HEK293 (cell line): Measurements from ENCODE around the gene ARPC1B.
"Not testable (repeated sequence)": the region's sequence is repeated elsewhere in the genome, so short reads cannot be mapped to it uniquely, and the experiment has no call there.

ENCODE experiments used
- CTCF ChIA-PET: fragments of 350-600 bp; formaldehyde crosslinking; extraction: SDS; loops from one replicate; lab custom pipeline; 2021; ENCODE audit warnings: antibody characterized with exemption; lab: Yijun Ruan, JAX
- POLR2A ChIA-PET: fragments of 300-600 bp; formaldehyde crosslinking; extraction: SDS; loops from one replicate; lab custom pipeline; 2020; ENCODE audit warnings: antibody characterized with exemption, inconsistent platforms; lab: Yijun Ruan, JAX
- H3K27ac ChIP-seq: fragments of 200-500 bp; sonication (Bioruptor generic); 2 replicates; pipeline ENCODE4 v1.5.1; 2014; ENCODE audit warnings: low read depth, low read length, control low read depth, inconsistent platforms; ENCODE audit errors: extremely low read depth
- H3K36me3 ChIP-seq, 2 experiments: fragments of 200-500 bp in 1 of 2; sonication (Bioruptor generic) in 1 of 2; 1 replicate in 1 of 2; 2 replicates in 1 of 2; pipeline ENCODE4 v1.5.1; 2014 to 2017; ENCODE audit warnings: inconsistent platforms in 2 of 2, low read length in 2 of 2; ENCODE audit not compliant: control insufficient read depth in 2 of 2, insufficient read depth in 1 of 2
- H3K4me1 ChIP-seq: fragments of 200-500 bp; sonication (Bioruptor generic); 2 replicates; pipeline ENCODE4 v1.5.1; 2014; ENCODE audit warnings: mild to moderate bottlenecking, low read length, inconsistent platforms; ENCODE audit not compliant: control insufficient read depth, insufficient read depth
- H3K4me3 ChIP-seq: 2 replicates; pipeline ENCODE4 v1.5.1; 2011; ENCODE audit warnings: low read depth, mild to moderate bottlenecking, control low read depth, low read length, moderate library complexity
- H3K9me3 ChIP-seq: fragments of 200-500 bp; sonication (Bioruptor generic); 2 replicates; pipeline ENCODE4 v1.5.1; 2014; ENCODE audit warnings: low read depth, low read length, inconsistent platforms; ENCODE audit not compliant: control insufficient read depth, insufficient read depth
- CTCF ChIP-seq: fragments of 450-650 bp; formaldehyde crosslinking; IDR thresholded peaks from 2 replicates; pipeline ENCODE4 v1.5.1; 2016; ENCODE audit warnings: missing biosample characterization, missing genetic modification characterization
- GLIS2 ChIP-seq: fragments of 450-650 bp; formaldehyde crosslinking; IDR thresholded peaks from 2 replicates; pipeline ENCODE4 v1.5.1; 2016; ENCODE audit warnings: missing biosample characterization, missing genetic modification characterization
- MZF1 ChIP-seq: fragments of 450-650 bp; formaldehyde crosslinking; IDR thresholded peaks from 2 replicates; pipeline ENCODE4 v1.5.1; 2017; ENCODE audit warnings: missing biosample characterization, missing genetic modification characterization, borderline replicate concordance
- RBAK ChIP-seq: fragments of 450-650 bp; formaldehyde crosslinking; IDR thresholded peaks from 2 replicates; pipeline ENCODE4 v1.5.1; 2016; ENCODE audit warnings: missing biosample characterization, missing genetic modification characterization
- ZBTB1 ChIP-seq: fragments of 450-650 bp; formaldehyde crosslinking; IDR thresholded peaks from 2 replicates; pipeline ENCODE4 v1.5.1; 2016; ENCODE audit warnings: missing biosample characterization, missing genetic modification characterization
- ZBTB49 ChIP-seq: fragments of 450-650 bp; formaldehyde crosslinking; IDR thresholded peaks from 2 replicates; pipeline ENCODE4 v1.5.1; 2016; ENCODE audit warnings: missing biosample characterization, missing genetic modification characterization, low read depth
- ZFHX2 ChIP-seq: fragments of 450-650 bp; formaldehyde crosslinking; conservative IDR thresholded peaks from 2 replicates; pipeline ENCODE4 v1.5.1; 2016; ENCODE audit warnings: missing biosample characterization, missing genetic modification characterization
- ZNF140 ChIP-seq: fragments of 450-650 bp; formaldehyde crosslinking; IDR thresholded peaks from 2 replicates; pipeline ENCODE4 v1.5.1; 2016; ENCODE audit warnings: missing biosample characterization, missing genetic modification characterization
- ZNF341 ChIP-seq: fragments of 450-650 bp; formaldehyde crosslinking; IDR thresholded peaks from 2 replicates; pipeline ENCODE4; 2016; ENCODE audit warnings: low read depth, missing biosample characterization, missing genetic modification characterization
- ZNF362 ChIP-seq: fragments of 450-650 bp; formaldehyde crosslinking; IDR thresholded peaks from 2 replicates; pipeline ENCODE4 v1.5.1; 2016; ENCODE audit warnings: missing biosample characterization, missing genetic modification characterization
- ZNF398 ChIP-seq: fragments of 450-650 bp; formaldehyde crosslinking; IDR thresholded peaks from 2 replicates; pipeline ENCODE4 v1.5.1; 2017; ENCODE audit warnings: missing biosample characterization, missing genetic modification characterization
- ZNF600 ChIP-seq: fragments of 450-650 bp; formaldehyde crosslinking; IDR thresholded peaks from 2 replicates; pipeline ENCODE4 v1.5.1; 2016; ENCODE audit warnings: missing biosample characterization, missing genetic modification characterization
- ZNF621 ChIP-seq: fragments of 450-650 bp; formaldehyde crosslinking; IDR thresholded peaks from 2 replicates; pipeline ENCODE4 v1.5.1; 2017; ENCODE audit warnings: missing biosample characterization, missing genetic modification characterization
- ZNF624 ChIP-seq: fragments of 450-650 bp; formaldehyde crosslinking; IDR thresholded peaks from 2 replicates; pipeline ENCODE4 v1.5.1; 2017; ENCODE audit warnings: missing biosample characterization, missing genetic modification characterization
- ZNF639 ChIP-seq: fragments of 450-650 bp; formaldehyde crosslinking; IDR thresholded peaks from 2 replicates; pipeline ENCODE4 v1.5.1; 2016; ENCODE audit warnings: missing biosample characterization, missing genetic modification characterization
- ZNF701 ChIP-seq: fragments of 450-650 bp; formaldehyde crosslinking; IDR thresholded peaks from 2 replicates; pipeline ENCODE4 v1.5.1; 2016; ENCODE audit warnings: missing biosample characterization, missing genetic modification characterization
- ZNF837 ChIP-seq: fragments of 450-650 bp; formaldehyde crosslinking; IDR thresholded peaks from 2 replicates; pipeline ENCODE4 v1.5.1; 2016; ENCODE audit warnings: missing biosample characterization, missing genetic modification characterization

Gene ARPC1B

GRCh38 chr7:99357701-99358490 lies 16.6 kb upstream of the ARPC1B start:
- no peaks in the 10 kb centered on the region for H3K4me1 ChIP-seq
- H3K9me3 ChIP-seq = no peaks in the 10 kb centered on the region
- peaks cover 28 to 68% of the 10 kb centered on the region in 2 experiments; a peak in 2 of 3 replicates for H3K36me3 ChIP-seq
- no peak overlapping the region for H3K27ac ChIP-seq
- TF ChIP-seq ZNF362 (tag by site-specific recombination) (0 out of 2 replicates have a peak, but pooled peaks have one; percentile 28), ZNF701 (tag by site-specific recombination) (no peak)
- H3K4me3 ChIP-seq = no peak overlapping the region
- ChIA-PET POLR2A (no interaction called here), CTCF (no interaction called here)

GRCh38 chr7:99358521-99358920 lies 16.0 kb upstream of the ARPC1B start:
- H3K36me3 ChIP-seq = peaks cover 29 to 75% of the 10 kb centered on the region in 2 experiments
- H3K27ac ChIP-seq, H3K4me1 ChIP-seq, H3K9me3 ChIP-seq, POLR2A ChIA-PET, CTCF ChIA-PET, H3K4me3 ChIP-seq: not testable (repeated sequence)

- ChIA-PET CTCF (interaction anchor here (0.6 kb wide), 1 partner anchor 51 kb away, joined by 7 read pairs; no protein-coding TSS in a partner anchor), POLR2A (no interaction called here)
- H3K9me3 ChIP-seq = no peaks in the 10 kb centered on the region
- no peaks in the 10 kb centered on the region for H3K4me1 ChIP-seq
- no peak overlapping the region for H3K27ac ChIP-seq
- H3K36me3 ChIP-seq = peaks cover 33 to 75% of the 10 kb centered on the region in 2 experiments
- H3K4me3 ChIP-seq = no peak overlapping the region
- TF ChIP-seq ZNF600 (peak; percentile 74), ZFHX2 (no peak), GLIS2 (tag by site-specific recombination) (no peak)
These were observed 14.9 kb upstream of the ARPC1B start for GRCh38 chr7:99359465-99360154.

- Histone ChIP-seq H3K4me1 (no peaks in the 10 kb centered on the region), H3K36me3 (peaks cover 37 to 80% of the 10 kb centered on the region in 2 experiments), H3K9me3 (no peaks in the 10 kb centered on the region), H3K4me3 (no peak overlapping the region), H3K27ac (no peak overlapping the region)
- ChIA-PET CTCF (interaction anchor here (0.6 to 1.6 kb wide), 4 partner anchors 10 to 620 kb away, joined by 3 to 7 read pairs (median 4); no protein-coding TSS in a partner anchor), POLR2A (interaction anchor here (0.6 kb wide), 1 partner anchor 165 kb away, joined by 3 read pairs; no protein-coding TSS in a partner anchor)
- TF ChIP-seq ZBTB1 (tag by site-specific recombination) (no peak), CTCF (tag by site-specific recombination) (no peak), ZNF140 (tag by site-specific recombination) (no peak), ZNF639 (tag by site-specific recombination) (no peak), ZNF398 (tag by site-specific recombination) (no peak), ZNF837 (no peak), MZF1 (no peak), ZNF621 (tag by site-specific recombination) (no peak), GLIS2 (tag by site-specific recombination) (no peak), ZNF341 (tag by site-specific recombination) (no peak), ZNF624 (tag by site-specific recombination) (no peak), ZBTB49 (tag by site-specific recombination) (no peak), RBAK (tag by site-specific recombination) (no peak), ZFHX2 (no peak)
These were observed 11.7 kb upstream of the ARPC1B start for GRCh38 chr7:99362801-99363200.
